ENCODE results near the gene SLMAP. TPM values are rescaled to one million over a fixed set of nuclear protein-coding genes. Genes with fewer than 3 reads are reported as not detected.

SLMAP gene
- total and polyA plus RNA-seq, 2 of the 13 experiments (the other 11 are each of a cell fraction or from before 2014, with no cell fraction given): 24.0 to 48.3 TPM

DNA sequence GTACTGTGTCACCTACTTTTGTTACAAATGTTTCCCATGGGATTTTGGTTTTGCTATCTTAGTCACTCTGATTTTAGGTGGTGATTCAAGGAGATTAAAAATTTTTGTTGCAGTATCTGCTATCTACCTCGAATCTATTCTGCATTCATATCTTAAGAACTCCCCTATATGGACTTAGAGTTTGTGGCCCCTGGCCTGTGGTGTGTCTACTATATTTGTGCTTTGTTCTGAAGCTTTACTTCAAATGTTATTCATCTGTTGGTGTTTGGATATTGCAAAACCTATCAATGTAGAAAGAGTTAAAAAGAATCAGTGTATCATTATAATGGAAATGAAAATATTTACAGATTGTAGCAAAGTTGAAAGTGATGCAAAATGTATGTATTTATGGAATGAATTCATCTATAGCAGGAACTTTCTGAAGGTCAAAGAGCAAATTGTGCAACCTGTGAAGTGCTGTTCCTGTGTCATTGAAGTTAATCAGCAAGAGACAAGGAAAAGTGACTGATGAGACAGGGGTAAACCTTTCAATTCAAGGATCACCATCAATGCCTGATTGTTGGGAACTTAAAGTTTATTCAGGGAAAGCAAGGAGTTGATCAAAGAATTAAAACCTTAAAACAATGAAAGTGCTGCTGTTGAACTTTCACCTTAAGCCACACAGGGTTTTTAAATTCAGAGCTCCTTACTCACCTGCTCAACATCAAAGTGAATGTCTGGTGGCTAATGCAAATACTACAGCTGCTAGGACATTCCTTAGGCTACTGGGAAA is 71.0 kb downstream of the SLMAP start (continued):
- TF ChIP-seq, protein P1, sequence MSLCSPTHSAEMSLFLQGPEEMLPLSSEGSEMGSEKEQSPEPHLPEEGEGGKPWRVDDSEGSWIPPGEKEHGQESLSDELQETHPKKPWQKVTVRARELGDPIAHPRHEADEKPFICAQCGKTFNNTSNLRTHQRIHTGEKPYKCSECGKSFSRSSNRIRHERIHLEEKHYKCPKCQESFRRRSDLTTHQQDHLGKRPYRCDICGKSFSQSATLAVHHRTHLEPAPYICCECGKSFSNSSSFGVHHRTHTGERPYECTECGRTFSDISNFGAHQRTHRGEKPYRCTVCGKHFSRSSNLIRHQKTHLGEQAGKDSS (CRISPR knock-in tag; IDR thresholded peaks at IDR 0.05; ENCODE audit: borderline replicate concordance, low read depth): no peak
- TF ChIP-seq YEATS2 (CRISPR knock-in tag; IDR thresholded peaks at IDR 0.05; ENCODE audit: borderline replicate concordance) (no peak), ZNF720 (CRISPR knock-in tag; IDR thresholded peaks at IDR 0.05) (no peak), PAWR (CRISPR knock-in tag; IDR thresholded peaks at IDR 0.05; ENCODE audit: borderline replicate concordance) (no peak), U2AF2 (IDR thresholded peaks at IDR 0.05; ENCODE audit: low read depth, low read length) (no peak), NR3C1 (CRISPR knock-in tag; IDR thresholded peaks at IDR 0.05) (no peak), ATRX (CRISPR knock-in tag; IDR thresholded peaks at IDR 0.05; ENCODE audit: borderline replicate concordance) (no peak), SUZ12 (IDR thresholded peaks at IDR 0.05; ENCODE audit: low read depth, low read length) (no peak), ZNF672 (CRISPR knock-in tag; IDR thresholded peaks at IDR 0.05) (no peak), KDM1A (CRISPR knock-in tag; IDR thresholded peaks at IDR 0.05) (no peak), ZNF207 (IDR thresholded peaks at IDR 0.05; ENCODE audit: borderline replicate concordance) (no peak), ZBTB7B (CRISPR knock-in tag; IDR thresholded peaks at IDR 0.05) (no peak; the same call in 1 of the 2 replicates), ZNF543 (CRISPR knock-in tag; IDR thresholded peaks at IDR 0.05) (no peak), MIER2 (CRISPR knock-in tag; IDR thresholded peaks at IDR 0.05) (no peak), PPARG (CRISPR knock-in tag; conservative IDR thresholded peaks at IDR 0.05) (peak; percentile 88), ZMYM2 (CRISPR knock-in tag; IDR thresholded peaks at IDR 0.05) (no peak), RXRA (CRISPR knock-in tag; IDR thresholded peaks at IDR 0.05) (no peak; the same call in 1 of the 2 replicates), ZSCAN31 (CRISPR knock-in tag; IDR thresholded peaks at IDR 0.05; ENCODE audit: low read depth) (no peak), CCAR2 (optimal IDR thresholded peaks at IDR 0.05; ENCODE audit: low read depth, low read length) (no peak), FOXJ3 (CRISPR knock-in tag; IDR thresholded peaks at IDR 0.05; ENCODE audit: borderline replicate concordance) (no peak; the same call in 1 of the 2 replicates)
- TF ChIP-seq, protein P2, sequence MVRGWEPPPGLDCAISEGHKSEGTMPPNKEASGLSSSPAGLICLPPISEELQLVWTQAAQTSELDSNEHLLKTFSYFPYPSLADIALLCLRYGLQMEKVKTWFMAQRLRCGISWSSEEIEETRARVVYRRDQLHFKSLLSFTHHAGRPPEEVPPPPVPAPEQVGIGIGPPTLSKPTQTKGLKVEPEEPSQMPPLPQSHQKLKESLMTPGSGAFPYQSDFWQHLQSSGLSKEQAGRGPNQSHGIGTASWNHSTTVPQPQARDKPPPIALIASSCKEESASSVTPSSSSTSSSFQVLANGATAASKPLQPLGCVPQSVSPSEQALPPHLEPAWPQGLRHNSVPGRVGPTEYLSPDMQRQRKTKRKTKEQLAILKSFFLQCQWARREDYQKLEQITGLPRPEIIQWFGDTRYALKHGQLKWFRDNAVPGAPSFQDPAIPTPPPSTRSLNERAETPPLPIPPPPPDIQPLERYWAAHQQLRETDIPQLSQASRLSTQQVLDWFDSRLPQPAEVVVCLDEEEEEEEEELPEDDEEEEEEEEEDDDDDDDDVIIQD (CRISPR knock-in tag; IDR thresholded peaks at IDR 0.05; ENCODE audit: low read depth): peak; percentile 73; the same call in 1 of the 2 replicates
- TF ChIP-seq, protein P3, sequence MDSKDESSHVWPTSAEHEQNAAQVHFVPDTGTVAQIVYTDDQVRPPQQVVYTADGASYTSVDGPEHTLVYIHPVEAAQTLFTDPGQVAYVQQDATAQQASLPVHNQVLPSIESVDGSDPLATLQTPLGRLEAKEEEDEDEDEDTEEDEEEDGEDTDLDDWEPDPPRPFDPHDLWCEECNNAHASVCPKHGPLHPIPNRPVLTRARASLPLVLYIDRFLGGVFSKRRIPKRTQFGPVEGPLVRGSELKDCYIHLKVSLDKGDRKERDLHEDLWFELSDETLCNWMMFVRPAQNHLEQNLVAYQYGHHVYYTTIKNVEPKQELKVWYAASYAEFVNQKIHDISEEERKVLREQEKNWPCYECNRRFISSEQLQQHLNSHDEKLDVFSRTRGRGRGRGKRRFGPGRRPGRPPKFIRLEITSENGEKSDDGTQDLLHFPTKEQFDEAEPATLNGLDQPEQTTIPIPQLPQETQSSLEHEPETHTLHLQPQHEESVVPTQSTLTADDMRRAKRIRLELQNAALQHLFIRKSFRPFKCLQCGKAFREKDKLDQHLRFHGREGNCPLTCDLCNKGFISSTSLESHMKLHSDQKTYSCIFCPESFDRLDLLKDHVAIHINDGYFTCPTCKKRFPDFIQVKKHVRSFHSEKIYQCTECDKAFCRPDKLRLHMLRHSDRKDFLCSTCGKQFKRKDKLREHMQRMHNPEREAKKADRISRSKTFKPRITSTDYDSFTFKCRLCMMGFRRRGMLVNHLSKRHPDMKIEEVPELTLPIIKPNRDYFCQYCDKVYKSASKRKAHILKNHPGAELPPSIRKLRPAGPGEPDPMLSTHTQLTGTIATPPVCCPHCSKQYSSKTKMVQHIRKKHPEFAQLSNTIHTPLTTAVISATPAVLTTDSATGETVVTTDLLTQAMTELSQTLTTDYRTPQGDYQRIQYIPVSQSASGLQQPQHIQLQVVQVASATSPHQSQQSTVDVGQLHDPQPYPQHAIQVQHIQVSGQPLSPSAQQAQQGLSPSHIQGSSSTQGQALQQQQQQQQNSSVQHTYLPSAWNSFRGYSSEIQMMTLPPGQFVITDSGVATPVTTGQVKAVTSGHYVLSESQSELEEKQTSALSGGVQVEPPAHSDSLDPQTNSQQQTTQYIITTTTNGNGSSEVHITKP (CRISPR knock-in tag; IDR thresholded peaks at IDR 0.05; ENCODE audit: low read depth): peak; percentile 25; the same call in 1 of the 2 replicates
- TF ChIP-seq, protein P4, sequence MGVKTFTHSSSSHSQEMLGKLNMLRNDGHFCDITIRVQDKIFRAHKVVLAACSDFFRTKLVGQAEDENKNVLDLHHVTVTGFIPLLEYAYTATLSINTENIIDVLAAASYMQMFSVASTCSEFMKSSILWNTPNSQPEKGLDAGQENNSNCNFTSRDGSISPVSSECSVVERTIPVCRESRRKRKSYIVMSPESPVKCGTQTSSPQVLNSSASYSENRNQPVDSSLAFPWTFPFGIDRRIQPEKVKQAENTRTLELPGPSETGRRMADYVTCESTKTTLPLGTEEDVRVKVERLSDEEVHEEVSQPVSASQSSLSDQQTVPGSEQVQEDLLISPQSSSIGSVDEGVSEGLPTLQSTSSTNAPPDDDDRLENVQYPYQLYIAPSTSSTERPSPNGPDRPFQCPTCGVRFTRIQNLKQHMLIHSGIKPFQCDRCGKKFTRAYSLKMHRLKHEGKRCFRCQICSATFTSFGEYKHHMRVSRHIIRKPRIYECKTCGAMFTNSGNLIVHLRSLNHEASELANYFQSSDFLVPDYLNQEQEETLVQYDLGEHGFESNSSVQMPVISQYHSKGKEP (CRISPR knock-in tag; IDR thresholded peaks at IDR 0.05): no peak
